ENCODE results near the gene PDIA6. TPM values are rescaled to one million over a fixed set of nuclear protein-coding genes. Genes with fewer than 3 reads are reported as not detected.

PDIA6 gene
- total RNA-seq, 1 experiment from 2014 or later, result 254 TPM

- Mint-ChIP-seq H3K4me1 (ENCODE audit: insufficient read depth, unreplicated experiment) (peaks cover 5% of the 10 kb centered on the region), H3K36me3 (ENCODE audit: insufficient read depth, unreplicated experiment) (no peaks in the 10 kb centered on the region), H3K4me3 (ENCODE audit: unreplicated experiment) (no peak overlapping the region), H3K9me3 (ENCODE audit: unreplicated experiment) (no peaks in the 10 kb centered on the region), H3K27ac (ENCODE audit: low read depth, unreplicated experiment) (no peak overlapping the region), H3K27me3 (ENCODE audit: insufficient read depth, unreplicated experiment) (no peaks in the 10 kb centered on the region)
- TF ChIP-seq CTCF (IDR thresholded peaks at IDR 0.05; ENCODE audit: unreplicated experiment), result no peak
- BruUV-seq (replicated peaks), result no TSS peak
- POLR2A ChIA-PET, result no interaction called here
- intact Hi-C loops (cut with micrococcal nuclease), result no loop called here
- DNase-seq (ENCODE audit: unreplicated experiment), result no peak
- CTCF ChIA-PET, result interaction anchor here (0.7 to 0.8 kb wide), 2 partner anchors 25 to 391 kb away, joined by 3 to 10 read pairs; no protein-coding TSS in a partner anchor
Observed at GRCh38 chr2:10733980-10734379, 78.6 kb downstream of the PDIA6 start.

GRCh38 chr2:10733566-10733925 lies 79.0 kb downstream of the PDIA6 start:
- TF ChIP-seq CTCF (IDR thresholded peaks at IDR 0.05; ENCODE audit: unreplicated experiment), result no peak
- Mint-ChIP-seq H3K27ac (ENCODE audit: low read depth, unreplicated experiment) (no peak overlapping the region), H3K9me3 (ENCODE audit: unreplicated experiment) (no peaks in the 10 kb centered on the region), H3K27me3 (ENCODE audit: insufficient read depth, unreplicated experiment) (no peaks in the 10 kb centered on the region), H3K4me3 (ENCODE audit: unreplicated experiment) (no peak overlapping the region), H3K4me1 (ENCODE audit: insufficient read depth, unreplicated experiment) (peaks cover 5% of the 10 kb centered on the region), H3K36me3 (ENCODE audit: insufficient read depth, unreplicated experiment) (no peaks in the 10 kb centered on the region)
- intact Hi-C loops (cut with micrococcal nuclease), result no loop called here
- no peak for DNase-seq (ENCODE audit: unreplicated experiment)
- no TSS peak for BruUV-seq (replicated peaks)
- POLR2A ChIA-PET, result no interaction called here
- CTCF ChIA-PET, result interaction anchor here (0.7 to 0.8 kb wide), 2 partner anchors 25 to 391 kb away, joined by 3 to 10 read pairs; no protein-coding TSS in a partner anchor

Other genes starting within 250 kb of the PDIA6 start
- gene NOL10, start 122.8 kb downstream of the PDIA6 start, total RNA-seq (2022), result 35.4 and 40.9 TPM in 2 replicates
- 0.19 and 0.47 TPM in 2 replicates for gene ATP6V1C2, start 91.2 kb downstream of the PDIA6 start, total RNA-seq (2022)
- not detected in 2 replicates for gene KCNF1, start 99.1 kb upstream of the PDIA6 start, total RNA-seq (2022)

Data from MCF 10A (cell line).